ENCODE data around the gene SMCO3. TPM values are rescaled to one million over a fixed set of nuclear protein-coding genes. Genes with fewer than 3 reads are reported as not detected.
A peak's percentile ranks its signal among the peaks of the same experiment; 100 is the strongest.

The SMCO3 gene
- total and polyA plus RNA-seq, 2 of the 8 experiments (the other 6 are each of a cell fraction or from before 2014, with no cell fraction given), result not detected

GRCh38 chr12:14768823-14769405 is 45.1 kb downstream of the SMCO3 start (continued):
- peak; percentile 95 for TF ChIP-seq MAFK (IDR thresholded peaks at IDR 0.05; ENCODE audit: low read depth, low read length)

Data from H1 (cell line).